ENCODE data around the gene YBX2.
"Not testable (repeated sequence)": the region's sequence is repeated elsewhere in the genome, so short reads cannot be mapped to it uniquely, and the experiment has no call there.

- not testable (repeated sequence) for TF ChIP-seq EZH2phosphoT487 (IDR thresholded peaks at IDR 0.05; ENCODE audit: insufficient read depth, low read depth); EZH2 (IDR thresholded peaks at IDR 0.05; ENCODE audit: insufficient read depth, poor library complexity, severe bottlenecking)
Observed at GRCh38 chr17:7243838-7244237, 50.6 kb downstream of the YBX2 start.
